C1 segment of cervical spinal cord (tissue), 14 donors: ENCODE data around the gene ARHGDIA.
"Not testable (repeated sequence)": the region's sequence is repeated elsewhere in the genome, so short reads cannot be mapped to it uniquely, and the experiment has no call there.

Source experiments
- DNase-seq, 14 donors: peaks; one replicate each; lab custom pipeline; 2025; lab: John Stamatoyannopoulos, UW

The ARHGDIA gene

DNA sequence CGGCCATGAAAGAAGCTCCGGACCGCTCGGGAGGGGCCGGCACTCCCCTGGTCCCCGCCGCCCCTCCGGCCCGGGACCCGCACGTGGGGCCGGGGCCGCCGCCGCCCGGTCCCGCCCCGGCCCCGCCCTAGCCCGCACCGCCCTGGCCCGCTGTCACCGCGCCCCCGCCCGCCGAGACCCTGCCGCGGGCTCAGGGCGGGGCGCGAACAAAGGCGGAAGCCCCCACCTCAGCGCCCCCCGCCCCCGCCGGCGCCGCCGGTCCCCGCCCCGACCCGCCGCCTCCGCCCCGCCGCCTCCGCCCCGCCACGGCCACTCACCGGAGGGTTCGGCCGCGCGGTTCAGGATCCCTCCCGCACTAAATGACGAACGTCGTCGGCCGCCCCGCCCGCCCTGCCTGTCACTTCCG is at the start of gene ARHGDIA:
Gene ARHGDIA (minus strand): TSS at position 357 of the 406 bp plus-strand sequence. CDS start 1,407 bp downstream, outside the sequence.
- DNase-seq = no peak

DNA sequence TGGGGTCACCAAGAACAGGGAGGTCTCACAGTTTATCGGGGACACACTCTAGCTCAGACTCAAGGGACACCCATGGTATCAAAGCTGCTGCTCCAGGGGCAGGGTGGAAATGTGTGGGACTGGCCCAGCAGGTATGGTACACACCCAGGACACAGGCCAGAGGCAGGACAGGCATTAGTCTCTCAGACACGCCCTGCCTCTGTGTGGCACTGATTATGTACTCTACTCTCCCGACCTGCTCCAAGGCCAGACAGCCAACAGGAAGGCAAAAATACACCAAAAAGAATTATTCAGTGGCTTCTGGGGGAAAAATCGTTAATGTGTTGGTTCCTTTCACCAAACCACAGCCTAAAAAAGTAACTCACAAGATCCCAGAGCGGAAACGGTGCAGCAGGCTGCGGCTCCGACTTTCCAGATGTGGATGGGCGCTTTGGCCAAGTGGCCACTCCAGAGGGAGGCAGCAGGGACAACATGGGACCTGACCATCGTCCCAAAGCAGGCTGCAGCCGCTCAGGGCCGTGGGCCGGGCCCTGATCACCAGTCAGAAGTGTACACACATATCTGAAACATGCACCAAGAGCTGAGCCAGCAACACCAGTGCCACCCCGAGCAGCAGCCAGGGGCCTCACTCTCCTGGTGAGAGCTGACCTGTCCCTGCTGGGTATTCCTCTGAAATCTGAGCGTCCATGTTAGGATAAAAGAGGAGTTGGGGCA is 47.9 kb upstream of the ARHGDIA start:
- no peak for DNase-seq

DNA sequence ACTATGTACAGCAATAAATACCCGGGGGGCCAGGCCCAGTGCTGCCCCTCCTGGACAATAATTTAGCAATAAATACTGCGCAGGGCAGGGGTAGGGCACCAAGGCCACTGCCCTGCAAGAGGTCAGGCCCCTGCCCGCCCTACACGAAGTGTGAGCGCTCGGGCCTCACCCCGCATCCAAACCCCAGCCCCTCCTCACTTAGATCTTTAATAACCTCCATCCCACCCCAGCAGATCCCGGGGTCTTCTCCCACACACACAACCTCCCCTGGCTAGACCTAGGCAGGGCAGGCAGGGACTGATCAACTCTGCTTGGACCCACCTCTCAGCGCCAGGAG is 47.2 kb upstream of the ARHGDIA start:
- DNase-seq = not testable (repeated sequence)

DNA sequence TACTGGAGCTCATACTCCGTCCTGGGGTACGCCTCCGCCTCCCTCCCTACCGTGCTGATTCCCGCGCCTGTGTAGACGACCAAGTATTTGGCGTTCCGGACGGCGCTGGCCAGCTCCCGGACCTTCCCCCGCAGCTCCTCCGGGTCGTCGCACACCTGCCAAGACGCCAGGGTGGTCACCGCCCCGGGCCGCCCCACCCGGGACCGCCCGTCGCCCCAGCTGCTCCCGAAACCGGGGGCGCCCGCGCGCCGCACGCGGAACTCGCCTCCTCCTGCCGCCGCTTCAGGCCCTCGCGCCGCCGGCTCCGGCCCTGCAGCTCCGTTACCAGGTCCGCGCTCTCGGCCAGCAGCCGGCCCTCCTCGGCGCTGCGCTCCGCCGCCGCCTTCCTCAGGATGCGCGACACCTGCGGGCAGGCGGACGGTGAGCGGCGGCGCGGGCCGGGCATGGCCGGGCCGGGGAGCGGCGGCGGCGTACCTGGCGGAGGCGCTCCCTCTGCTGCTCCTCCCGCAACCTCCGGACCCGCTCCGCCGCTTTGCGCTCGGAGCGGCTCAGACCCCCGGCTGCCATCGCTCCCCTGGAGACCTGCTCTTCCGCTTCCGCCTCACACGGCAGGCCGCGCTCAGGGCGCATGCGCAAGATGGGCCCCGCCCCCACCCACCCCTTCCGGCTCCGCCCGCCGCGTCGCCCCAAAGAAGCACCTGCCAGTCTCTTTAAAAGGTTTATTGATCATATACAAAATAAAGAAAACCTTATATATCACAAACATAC is 46.6 kb upstream of the ARHGDIA start, which contains the start of gene SIRT7:
Gene SIRT7 (minus strand): TSS at position 612 of the 768 bp plus-strand sequence. CDS start 45 bp downstream, at position 567.
- peak in 13 of 14 donors; percentile 25 to 92 (median 80) for DNase-seq

DNA sequence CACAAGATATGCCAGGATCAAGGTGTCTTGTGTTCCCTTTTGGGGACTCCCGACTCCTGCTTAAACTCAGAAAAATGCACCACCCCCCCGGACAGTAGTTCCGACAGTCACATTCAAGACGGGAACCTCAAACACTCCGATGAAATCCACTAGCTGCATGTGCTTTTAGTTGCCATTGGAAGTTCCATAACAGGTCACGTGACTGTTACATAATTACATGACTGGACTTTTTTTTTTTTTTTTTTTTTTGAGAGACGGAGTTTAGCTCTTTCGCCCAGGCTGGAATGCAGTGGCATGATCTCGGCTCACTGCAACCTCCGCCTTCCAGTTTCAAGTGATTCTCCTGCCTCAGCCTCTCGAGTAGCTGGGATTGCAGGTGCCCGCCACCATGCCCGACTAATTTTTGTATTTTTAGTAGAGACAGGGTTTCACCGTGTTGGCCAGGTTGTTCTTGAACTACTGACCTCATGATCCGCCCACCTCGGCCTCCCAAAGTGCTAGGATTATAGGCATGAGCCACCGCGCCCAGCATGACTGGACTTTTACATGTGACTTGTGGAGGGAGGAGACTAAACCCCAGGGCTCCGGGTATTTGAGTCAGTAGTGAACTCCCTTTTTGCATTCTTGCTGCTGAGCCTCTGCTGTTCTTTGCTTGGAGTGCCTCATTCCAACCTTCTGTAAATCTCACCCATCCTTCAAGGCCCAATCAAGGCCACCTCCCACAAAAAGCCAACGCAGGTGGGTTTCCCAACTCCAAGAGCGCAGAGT is 45.3 kb upstream of the ARHGDIA start:
- no peak for DNase-seq

DNA sequence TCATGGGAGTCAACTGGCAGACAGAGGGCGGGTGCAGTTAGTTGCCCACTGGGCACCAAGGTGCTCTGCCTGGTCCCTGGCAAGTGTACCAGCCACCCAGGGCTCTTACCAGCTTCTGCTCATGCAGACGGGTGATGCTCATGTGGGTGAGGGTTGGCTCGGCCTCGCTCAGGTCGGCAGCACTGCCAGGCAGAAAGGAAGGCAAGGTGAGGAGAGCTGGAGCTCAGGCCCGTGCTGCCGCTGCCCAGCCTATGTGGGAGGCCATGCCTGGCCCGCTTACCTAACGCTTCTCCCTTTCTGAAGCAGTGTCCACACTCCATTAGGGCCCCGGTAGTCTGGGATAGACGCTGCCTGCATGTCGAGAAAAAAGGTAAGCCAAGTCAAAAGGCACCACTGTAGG is 44.2 kb upstream of the ARHGDIA start:
- no peak for DNase-seq

DNA sequence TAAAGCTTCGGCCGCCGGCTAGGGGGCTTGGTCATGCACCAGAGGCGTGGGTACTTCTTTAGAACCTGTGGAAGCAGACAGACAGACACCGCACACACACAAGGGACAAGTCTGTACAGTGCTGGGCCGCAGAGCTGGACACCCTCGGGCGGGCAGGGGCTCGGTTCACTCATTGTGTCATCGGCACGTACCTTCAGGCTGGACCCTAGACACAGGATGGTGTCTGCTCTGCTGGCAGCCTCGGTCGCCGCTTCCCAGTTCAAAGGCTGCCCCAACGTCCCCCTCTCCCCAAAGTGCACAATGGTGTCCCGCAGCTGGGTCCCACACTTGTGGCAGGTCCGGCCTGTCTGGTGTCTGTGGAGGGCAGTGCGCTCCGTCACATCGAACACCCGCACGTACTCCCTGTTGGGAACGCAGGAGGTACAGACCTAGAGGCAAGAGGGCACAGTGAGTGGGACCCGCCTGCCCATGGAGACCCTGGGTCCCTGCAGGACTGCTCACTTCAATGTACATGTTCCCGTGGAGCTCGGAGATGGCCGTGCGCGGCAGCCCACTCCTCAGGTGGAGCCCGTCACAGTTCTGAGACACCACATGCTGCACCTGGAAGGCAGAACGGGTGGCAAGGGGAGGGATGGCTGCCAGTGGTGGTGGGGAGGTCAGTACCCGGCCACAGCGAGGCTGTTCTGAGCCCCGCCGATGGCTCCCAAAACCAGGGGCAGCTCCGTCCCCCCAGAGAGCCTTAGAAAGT is 43.1 kb upstream of the ARHGDIA start:
- no peak for DNase-seq

DNA sequence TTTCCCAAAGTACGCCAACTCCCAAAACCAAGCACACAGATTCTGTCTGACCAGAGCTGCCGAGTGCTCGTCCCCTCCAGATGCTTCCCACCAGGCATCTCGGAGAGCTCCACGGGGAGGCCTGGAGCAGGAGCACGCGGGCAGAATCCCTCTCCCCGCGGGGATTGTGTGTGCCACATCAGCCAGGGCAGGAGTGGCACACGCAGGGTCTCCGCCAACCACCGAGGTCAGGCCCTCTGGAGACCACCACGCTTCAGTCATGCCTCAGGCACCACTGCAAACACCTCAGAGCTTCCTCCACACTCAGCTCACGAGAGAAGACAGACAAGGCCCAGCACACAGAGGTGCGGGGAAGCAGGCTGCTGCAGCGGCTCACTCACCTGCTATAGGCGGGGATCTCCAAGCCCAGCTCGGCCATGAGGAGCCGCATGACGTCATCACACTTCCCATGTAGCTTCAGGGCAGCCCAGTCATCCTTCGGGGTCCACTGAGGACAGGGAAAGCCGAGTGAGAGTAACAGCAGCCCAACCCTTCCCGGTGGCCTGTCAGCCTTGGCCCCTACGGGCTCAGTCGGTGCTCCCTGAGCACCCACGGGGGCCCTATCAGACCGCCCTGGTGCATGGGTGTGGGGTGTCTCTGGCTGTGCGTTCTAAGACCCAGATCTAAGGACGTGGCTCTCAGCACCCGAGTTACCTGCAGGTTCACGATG is 42.4 kb upstream of the ARHGDIA start:
- DNase-seq = no peak

DNA sequence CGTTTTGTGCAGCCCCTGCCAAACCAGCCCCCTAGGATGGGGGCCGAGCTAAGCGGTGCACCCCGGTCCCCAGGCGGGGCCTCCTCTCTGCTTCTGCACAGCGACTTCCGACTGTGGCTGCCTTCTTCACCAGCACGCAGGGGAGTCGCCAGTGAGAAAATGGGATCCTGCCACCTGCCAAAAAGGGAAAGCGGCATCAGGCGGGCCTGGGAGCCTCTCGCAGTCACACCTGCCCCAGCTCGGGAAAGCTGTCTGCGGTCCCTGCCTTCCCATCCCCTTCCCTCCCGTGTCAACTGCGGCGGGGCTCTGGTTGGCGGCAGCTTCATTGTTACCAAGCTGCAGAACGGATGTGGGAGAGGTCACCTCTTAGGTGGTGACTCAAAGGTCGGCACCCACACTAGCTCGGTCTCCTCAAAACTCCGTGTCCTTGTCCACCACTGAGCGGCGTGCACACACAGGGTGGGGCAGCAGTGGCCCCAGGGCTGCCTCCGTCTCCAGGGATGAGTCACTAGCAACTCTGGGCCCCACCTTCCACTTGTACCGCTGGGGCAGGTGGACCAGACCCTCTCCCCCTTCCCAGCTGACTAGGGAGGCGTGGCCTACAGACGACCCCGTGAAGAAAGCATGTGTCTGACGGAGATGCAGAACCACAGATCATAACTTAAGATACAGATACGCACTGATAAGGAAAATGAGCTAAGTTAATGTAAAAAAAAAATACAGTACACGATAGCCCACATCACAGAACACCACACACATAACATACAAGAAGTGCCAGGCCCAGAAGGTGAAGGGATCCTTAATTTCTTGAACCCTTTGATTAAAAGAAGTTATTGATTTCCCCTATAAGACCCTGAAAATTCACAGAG is 41.5 kb upstream of the ARHGDIA start:
- DNase-seq = no peak

DNA sequence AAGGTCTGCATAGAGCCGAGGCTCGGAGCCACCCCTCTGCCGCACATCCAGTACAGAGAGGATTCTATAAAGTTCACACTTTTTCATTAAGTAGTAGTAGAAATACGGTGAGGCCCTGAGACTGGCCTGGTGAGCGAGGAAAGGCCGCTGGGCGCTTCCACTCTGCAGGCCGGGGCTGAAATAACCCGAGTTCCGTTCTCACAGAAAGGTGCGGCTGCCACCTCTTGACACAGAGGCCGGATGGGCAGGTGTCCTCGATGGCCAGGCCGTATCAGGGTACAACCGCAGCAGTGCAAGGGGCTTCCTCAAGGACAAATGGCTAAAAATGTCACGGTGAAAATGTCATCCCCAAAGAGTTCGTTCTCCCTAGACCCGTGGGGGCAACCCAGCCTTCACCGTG is 40.8 kb upstream of the ARHGDIA start:
- no peak for DNase-seq

DNA sequence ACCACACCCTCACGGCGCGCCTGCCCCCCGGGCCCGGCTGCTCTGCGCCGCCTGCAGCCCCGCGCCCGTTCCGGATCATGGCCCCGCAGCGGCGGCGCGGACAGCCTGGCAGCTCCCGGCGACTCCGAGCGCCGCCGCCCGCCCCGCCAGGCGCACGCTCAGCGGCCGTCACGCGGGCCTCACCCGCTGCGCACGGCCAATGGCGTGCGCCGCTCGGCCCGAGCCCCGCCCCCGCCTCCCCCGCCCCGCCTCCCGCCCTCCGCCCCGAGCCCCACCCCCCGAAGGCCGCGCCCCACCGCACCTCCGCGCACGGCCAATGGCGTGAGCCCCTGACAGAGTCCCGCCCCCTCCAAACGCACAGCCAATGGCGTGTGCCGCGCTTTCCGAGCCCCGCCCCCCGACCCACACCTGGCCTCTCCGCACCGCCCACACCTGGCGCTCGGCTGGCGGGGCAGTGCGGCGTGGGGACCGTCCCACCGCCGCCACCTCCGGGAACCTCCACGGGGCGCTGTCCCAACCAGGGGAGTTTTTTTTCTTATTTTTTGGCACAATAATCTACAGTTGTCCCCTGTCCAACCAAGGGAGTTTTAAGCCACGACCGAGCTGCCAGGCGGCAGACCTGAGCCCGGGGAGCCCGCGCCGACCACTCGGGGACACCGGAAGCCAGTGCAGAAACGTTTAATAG is 40.3 kb upstream of the ARHGDIA start, which contains the start of gene PCYT2:
Gene PCYT2 (minus strand): TSS at position 123 of the 685 bp plus-strand sequence. CDS start 44 bp downstream, at position 79.
- peak in 13 of 14 donors; percentile 44 to 93 (median 81) for DNase-seq

DNA sequence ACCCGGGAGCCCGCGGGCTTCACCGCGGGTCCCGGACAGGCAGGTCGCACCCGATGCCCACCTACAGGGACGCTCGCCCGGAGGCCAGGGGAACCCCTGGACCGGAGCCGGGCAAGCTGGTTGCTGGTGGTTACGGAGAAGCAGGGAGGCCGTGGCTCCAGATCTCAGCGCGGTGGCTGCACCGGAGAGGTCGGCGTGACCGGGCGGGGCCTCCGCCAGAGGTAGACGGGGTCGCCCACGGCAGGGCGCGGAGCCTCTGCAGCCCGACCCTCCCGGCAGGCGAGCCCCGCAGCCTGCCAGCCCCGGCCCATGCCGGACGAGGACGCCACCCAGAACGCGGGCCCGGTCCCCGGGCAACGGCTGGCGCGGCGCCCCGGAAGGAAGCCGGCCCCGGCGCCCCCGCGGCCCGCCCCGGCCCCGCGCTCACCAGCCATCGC is 39.7 kb upstream of the ARHGDIA start:
- DNase-seq = peak in 1 of 14 donors; percentile 53

DNA sequence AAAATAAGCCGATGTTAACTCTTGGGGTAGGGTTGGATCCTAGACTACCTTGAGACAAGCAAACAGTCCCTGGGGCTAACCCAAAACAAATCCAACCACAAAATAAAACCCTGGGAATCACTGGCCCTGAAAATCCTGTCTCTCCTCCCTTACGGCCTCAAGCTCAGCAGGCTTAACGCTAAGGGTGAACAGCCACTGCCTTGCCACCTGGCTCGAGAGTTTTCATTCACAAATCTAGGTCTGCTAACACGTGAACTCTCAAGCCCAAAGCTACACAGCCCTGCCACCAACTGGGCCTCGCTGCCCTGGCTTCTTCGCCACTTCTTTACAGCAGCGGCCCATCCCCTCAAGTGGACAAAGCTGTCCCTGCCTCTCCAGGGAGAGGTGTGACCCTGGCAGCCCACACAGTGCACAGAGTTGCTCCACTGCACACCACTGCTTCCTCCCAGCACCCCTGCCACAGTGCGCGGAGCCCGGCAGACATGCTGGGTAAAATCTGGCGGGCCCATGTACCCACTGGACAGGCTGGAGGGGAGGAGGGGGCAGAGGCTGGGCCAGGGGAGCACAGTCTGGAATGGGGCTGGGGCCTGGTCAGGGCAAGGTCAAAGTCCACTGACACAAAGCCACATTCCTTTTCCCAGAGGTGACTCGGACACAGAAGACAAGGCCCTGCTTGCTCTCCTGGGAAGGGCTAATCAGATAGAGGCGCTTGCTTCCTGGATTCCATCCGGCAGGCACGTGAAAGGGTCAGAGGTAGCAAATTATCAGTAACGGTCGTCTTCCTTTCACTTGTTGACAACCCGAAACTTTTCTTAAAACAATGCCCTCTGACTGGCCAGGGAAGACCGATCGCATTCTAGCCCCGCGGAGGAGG is 39.1 kb upstream of the ARHGDIA start:
- DNase-seq = peak in 1 of 14 donors; percentile 18

DNA sequence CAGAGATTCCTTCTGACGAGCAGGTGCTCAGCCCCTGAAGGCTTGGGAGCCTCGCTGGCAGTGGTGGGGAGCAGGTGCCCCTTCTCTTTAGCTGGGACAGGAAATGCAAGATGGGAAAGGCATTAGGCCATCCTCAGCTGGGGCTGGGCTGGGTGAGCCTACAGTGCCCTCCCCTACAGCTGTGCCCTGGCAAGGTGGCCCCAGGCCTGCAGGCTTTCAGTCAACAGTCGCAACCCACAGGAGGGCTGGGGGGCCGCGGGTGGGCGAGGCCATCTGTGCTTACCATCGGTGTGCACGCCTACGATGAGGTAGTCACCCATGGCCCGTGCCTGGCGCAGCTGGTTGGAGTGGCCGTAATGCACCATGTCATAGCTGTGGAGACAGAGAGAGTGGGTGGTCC is 38.1 kb upstream of the ARHGDIA start:
- DNase-seq = no peak

DNA sequence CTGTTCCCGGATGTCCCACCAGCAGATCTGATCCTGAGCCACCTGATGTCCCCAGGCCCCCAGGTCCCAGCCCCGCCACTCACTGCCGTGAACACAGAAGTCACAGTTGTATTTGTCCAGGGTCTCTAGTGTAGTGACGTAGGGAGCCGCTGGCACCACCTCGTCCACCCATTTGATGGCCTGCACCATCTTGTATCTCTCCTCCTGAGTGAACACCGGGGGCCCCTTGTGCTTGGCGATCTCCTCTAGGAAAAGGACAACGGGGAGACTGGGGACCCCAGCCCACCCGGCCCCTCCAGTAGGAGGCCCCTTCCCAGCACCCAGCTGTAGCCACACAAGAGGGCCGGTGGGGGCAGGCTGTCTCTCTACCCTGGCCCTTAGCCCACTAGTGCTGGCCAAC is 37.7 kb upstream of the ARHGDIA start:
- DNase-seq = no peak

DNA sequence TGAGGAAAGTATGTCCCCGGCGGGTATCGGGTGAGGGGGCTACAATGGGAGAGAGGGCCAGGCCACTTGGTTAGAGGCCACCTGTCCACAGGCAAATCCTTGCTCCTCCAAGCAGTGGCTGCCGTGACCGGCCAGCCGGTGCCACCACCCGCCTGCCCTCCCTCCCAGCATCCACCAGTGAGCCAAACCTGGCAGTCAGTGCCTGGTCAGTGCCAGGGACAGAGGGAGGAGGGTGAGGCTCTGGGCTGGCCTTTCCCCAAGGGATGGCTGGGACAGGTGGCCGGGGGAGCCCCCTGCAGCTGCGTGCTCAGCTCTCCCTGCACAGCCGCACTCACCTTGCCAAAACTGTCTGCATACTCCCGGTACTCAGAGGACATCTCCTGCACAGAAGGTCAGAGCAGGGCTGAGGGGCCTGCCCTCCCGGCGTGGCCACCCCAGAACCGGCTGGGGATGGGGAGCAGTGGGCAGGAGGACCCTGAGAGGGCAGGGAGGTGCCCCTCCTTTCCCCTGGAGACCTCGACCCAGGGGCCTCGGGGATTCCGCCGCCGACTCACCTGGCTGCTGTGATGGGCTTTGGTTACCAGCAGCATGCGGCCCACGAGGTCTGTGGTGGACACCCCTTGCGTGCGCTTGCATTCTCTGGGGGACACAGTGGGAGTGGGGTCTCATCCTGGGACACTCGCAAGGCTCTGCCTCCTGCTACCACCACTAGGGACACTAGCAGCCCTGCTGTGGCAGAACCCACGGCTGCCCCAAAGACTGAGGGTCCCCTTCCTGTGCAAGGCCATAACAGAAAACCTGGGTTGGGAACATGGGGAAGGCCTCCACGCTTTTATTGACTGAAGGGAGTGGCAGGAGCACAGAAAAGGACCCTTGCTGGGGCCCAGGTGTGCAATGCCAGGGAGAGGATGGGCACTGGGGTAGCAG is 36.3 kb upstream of the ARHGDIA start:
- DNase-seq = peak in 1 of 14 donors; percentile 85
